Progenitor cell of endocrine pancreas (in vitro differentiated cells): Measurements from ENCODE around the gene SLC6A14. TPM values are rescaled to one million over a fixed set of nuclear protein-coding genes. Genes with fewer than 3 reads are reported as not detected.

Source experiments
- DNase-seq: peaks from one replicate; pipeline ENCODE4 v3.0.0; 2021; ENCODE audit warnings: low spot score; ENCODE audit not compliant: unreplicated experiment
- H3K27ac Mint-ChIP-seq: 2 replicates; pipeline ENCODE4 v1.8.0; 2021; ENCODE audit warnings: mild to moderate bottlenecking, moderate library complexity, mixed read lengths
- H3K27me3 Mint-ChIP-seq: 2 replicates; pipeline ENCODE4 v1.8.0; 2021; ENCODE audit warnings: mixed read lengths
- H3K36me3 Mint-ChIP-seq: 2 replicates; pipeline ENCODE4 v1.8.0; 2022; ENCODE audit warnings: mixed read lengths; ENCODE audit not compliant: insufficient read depth
- H3K4me1 Mint-ChIP-seq: 2 replicates; pipeline ENCODE4 v1.8.0; 2021; ENCODE audit warnings: low read depth, mixed read lengths
- H3K4me3 Mint-ChIP-seq: 2 replicates; pipeline ENCODE4 v1.8.0; 2021; ENCODE audit warnings: low read depth, mild to moderate bottlenecking, moderate library complexity, mixed read lengths
- H3K9me3 Mint-ChIP-seq: 2 replicates; pipeline ENCODE4 v1.8.0; 2021; ENCODE audit warnings: low read depth, mixed read lengths
- CTCF ChIP-seq: fragments of 200-600 bp; sonication (generic); IDR thresholded peaks from one replicate; pipeline ENCODE4 v1.5.0; 2021; ENCODE audit warnings: antibody characterized with exemption, mild to moderate bottlenecking; ENCODE audit not compliant: unreplicated experiment
- total RNA-seq: library from RNA; stranded (reverse); gene quantifications from 2 replicates; pipeline ENCODE4 v1.2.1, GENCODE V29; 2021

Gene SLC6A14
- total RNA-seq, 1 donor from 2014 or later: 0.24 TPM

DNA sequence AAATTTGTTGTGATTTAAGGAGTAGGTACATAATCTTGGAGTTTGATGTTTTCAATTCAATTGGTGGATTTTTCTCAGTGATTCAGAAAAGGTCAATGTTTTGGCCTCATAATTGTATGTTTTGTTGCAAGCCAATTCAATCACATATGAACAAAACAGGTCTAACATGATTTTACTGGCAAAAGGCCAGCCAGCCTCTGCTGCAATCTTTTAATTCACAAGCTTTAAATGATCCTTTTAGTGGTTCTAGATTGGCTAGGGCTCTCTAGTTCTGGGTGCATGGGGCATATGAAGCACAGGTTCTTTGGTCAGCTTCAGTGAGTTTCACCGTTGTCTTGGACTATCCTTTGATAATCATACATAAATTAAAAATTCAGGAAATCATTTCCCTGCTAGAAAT lies 19.2 kb upstream of the SLC6A14 start:
- Mint-ChIP-seq H3K27ac (no peak overlapping the region), H3K27me3 (no peaks in the 10 kb centered on the region), H3K4me1 (no peaks in the 10 kb centered on the region), H3K4me3 (no peak overlapping the region), H3K36me3 (no peaks in the 10 kb centered on the region), H3K9me3 (peaks cover 2% of the 10 kb centered on the region)
- no peak for DNase-seq
- TF ChIP-seq CTCF: no peak

GRCh38 chrX:116417968-116418367 lies 18.4 kb upstream of the SLC6A14 start:
- H3K9me3 Mint-ChIP-seq: peaks cover 2% of the 10 kb centered on the region
- H3K27ac Mint-ChIP-seq: no peak overlapping the region
- no peak overlapping the region for H3K4me3 Mint-ChIP-seq
- no peak for TF ChIP-seq CTCF
- no peak for DNase-seq
- no peaks in the 10 kb centered on the region for H3K36me3 Mint-ChIP-seq
- no peaks in the 10 kb centered on the region for H3K27me3 Mint-ChIP-seq
- no peaks in the 10 kb centered on the region for H3K4me1 Mint-ChIP-seq

GRCh38 chrX:116427978-116428377 lies 8.4 kb upstream of the SLC6A14 start:
- peaks cover 2% of the 10 kb centered on the region for H3K4me1 Mint-ChIP-seq
- H3K27ac Mint-ChIP-seq: no peak overlapping the region
- no peak for DNase-seq
- no peaks in the 10 kb centered on the region for H3K27me3 Mint-ChIP-seq
- no peaks in the 10 kb centered on the region for H3K9me3 Mint-ChIP-seq
- TF ChIP-seq CTCF: no peak
- H3K4me3 Mint-ChIP-seq: no peak overlapping the region
- H3K36me3 Mint-ChIP-seq: no peaks in the 10 kb centered on the region

DNA sequence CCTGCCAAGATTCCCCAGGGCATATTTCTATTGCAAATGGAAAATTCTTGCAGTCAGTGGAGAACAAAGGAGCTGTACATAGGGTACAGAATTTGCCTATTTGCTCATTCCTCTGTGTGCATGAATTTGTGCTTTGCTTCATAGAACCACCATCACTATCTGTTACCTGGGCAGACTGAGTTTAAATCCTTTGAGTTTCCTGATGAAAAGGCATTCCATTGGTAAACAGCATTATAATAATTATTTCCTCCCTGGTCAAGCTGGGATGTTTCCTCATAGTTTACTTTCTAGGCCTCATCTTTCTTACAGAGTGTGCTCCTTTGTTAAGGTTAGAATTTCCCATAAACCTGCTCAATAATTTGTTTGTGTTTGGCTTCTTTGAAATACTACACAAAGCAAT lies 809 bp upstream of the SLC6A14 start:
- no peak overlapping the region for H3K27ac Mint-ChIP-seq
- H3K9me3 Mint-ChIP-seq: no peaks in the 10 kb centered on the region
- no peak for TF ChIP-seq CTCF
- no peak overlapping the region for H3K4me3 Mint-ChIP-seq
- H3K36me3 Mint-ChIP-seq: no peaks in the 10 kb centered on the region
- DNase-seq: no peak
- peaks cover 4% of the 10 kb centered on the region for H3K27me3 Mint-ChIP-seq
- peaks cover 16% of the 10 kb centered on the region for H3K4me1 Mint-ChIP-seq

GRCh38 chrX:116449156-116449555 lies 12.8 kb downstream of the SLC6A14 start:
- Mint-ChIP-seq H3K9me3 (no peaks in the 10 kb centered on the region), H3K4me1 (no peaks in the 10 kb centered on the region), H3K4me3 (no peak overlapping the region), H3K36me3 (no peaks in the 10 kb centered on the region), H3K27me3 (no peaks in the 10 kb centered on the region), H3K27ac (no peak overlapping the region)
- DNase-seq: no peak
- TF ChIP-seq CTCF: no peak
